K562 (cell line): ENCODE measurements around the gene FASTKD2. TPM values are rescaled to one million over a fixed set of nuclear protein-coding genes. Genes with fewer than 3 reads are reported as not detected.
A peak's percentile ranks its signal among the peaks of the same experiment; 100 is the strongest.

Source experiments
- DACH1 ChIP-seq: fragments of 450-650 bp; IDR thresholded peaks from 2 replicates; pipeline ENCODE4 v1.6.1; 2018; ENCODE audit not compliant: partially characterized antibody
- FOXP1 ChIP-seq: sonication (generic); formaldehyde crosslinking; IDR thresholded peaks from 2 replicates; pipeline ENCODE4 v1.8.0; 2022; ENCODE audit warnings: mild to moderate bottlenecking, missing genetic modification reagents
- GABPB2 ChIP-seq: fragments of 250-450 bp; sonication (Bioruptor Pico); conservative IDR thresholded peaks from 2 replicates; pipeline ENCODE4 v1.5.1; 2021; ENCODE audit warnings: mild to moderate bottlenecking
- KAT7 ChIP-seq: sonication (generic); formaldehyde crosslinking; IDR thresholded peaks from 2 replicates; pipeline ENCODE4 v1.8.0; 2022; ENCODE audit warnings: missing genetic modification reagents, mild to moderate bottlenecking, borderline replicate concordance
- MEIS2 ChIP-seq: fragments of 450-650 bp; IDR thresholded peaks from 2 replicates; pipeline ENCODE4 v1.6.1; 2014; ENCODE audit warnings: mild to moderate bottlenecking; ENCODE audit not compliant: partially characterized antibody
- RAD21 ChIP-seq, 2 experiments: fragments of 250-450 bp in 1 of 2; fragments of 450-650 bp in 1 of 2; sonication (Bioruptor Pico) in 1 of 2; formaldehyde crosslinking in 1 of 2; IDR thresholded peaks in 1 of 2; conservative IDR thresholded peaks in 1 of 2; 2 replicates each; pipeline versions ENCODE4 v1.4.0 to v1.8.0; 2020 to 2022; ENCODE audit warnings: mild to moderate bottlenecking in 2 of 2, moderate library complexity in 1 of 2
- ZNF134 ChIP-seq: fragments of 250-450 bp; sonication (Bioruptor Pico); conservative IDR thresholded peaks from 2 replicates; pipeline ENCODE4 v1.4.0; 2020
- ZNF253 ChIP-seq: fragments of 250-450 bp; sonication (Bioruptor Pico); conservative IDR thresholded peaks from 2 replicates; pipeline ENCODE4 v1.6.1; 2021; ENCODE audit warnings: mild to moderate bottlenecking
- ZNF766 ChIP-seq: fragments of 200-800 bp; sonication (Bioruptor generic); conservative IDR thresholded peaks from 2 replicates; pipeline ENCODE4 v1.6.1; 2016; ENCODE audit warnings: missing genetic modification characterization, missing compliant biosample characterization
- polyA plus RNA-seq, 8 experiments: library from polyadenylated mRNA; depleted of rRNA in 4 of 8; stranded (reverse) in 5 of 8; unstranded in 3 of 8; fragments of >200 nt; fragmentation: Nextera tagmentation in 2 of 8; fragmentation: Illumina TruSeq in 1 of 8; extraction: Ambion mirVana in 2 of 8; extraction: Trizol in 1 of 8; gene quantifications; 2 replicates each; pipeline versions ENCODE4 v1.2.1 to v1.2.3, GENCODE V29; 2011 to 2014; ENCODE audit warnings: inconsistent platforms in 1 of 8, missing spikeins in 1 of 8
- total RNA-seq, 7 experiments: library from RNA; depleted of rRNA in 6 of 7; stranded (reverse); fragments of >200 nt in 6 of 7; fragmentation: Illumina TruSeq in 2 of 7; extraction: Trizol in 2 of 7; gene quantifications; 2 replicates each; pipeline versions ENCODE4 v1.2.1 to v1.2.3, GENCODE V29; 2011 to 2021; ENCODE audit warnings: low replicate concordance in 1 of 7
- TF ChIP-seq, protein P1 (sequence below), 2 experiments: fragments of 450-650 bp; formaldehyde crosslinking in 1 of 2; IDR thresholded peaks; 2 replicates each; pipeline versions ENCODE4 v1.4.0 to v1.6.1; 2014 to 2020; ENCODE audit warnings: mild to moderate bottlenecking in 2 of 2, borderline replicate concordance in 1 of 2, low read depth in 1 of 2
- TF ChIP-seq, protein P2 (sequence below): sonication (generic); formaldehyde crosslinking; IDR thresholded peaks from 2 replicates; pipeline ENCODE4 v1.8.0; 2022; ENCODE audit warnings: mild to moderate bottlenecking, missing genetic modification reagents, borderline replicate concordance
- TF ChIP-seq, protein P3 (sequence below): fragments of 250-450 bp; sonication (Bioruptor Pico); IDR thresholded peaks from 2 replicates; pipeline ENCODE4 v1.5.1; 2021; ENCODE audit warnings: mild to moderate bottlenecking

FASTKD2 gene
- total and polyA plus RNA-seq, 9 of the 15 experiments (the other 6 are each of a cell fraction or from before 2014, with no cell fraction given): 20.8 to 90.6 (median 39.1) TPM

DNA sequence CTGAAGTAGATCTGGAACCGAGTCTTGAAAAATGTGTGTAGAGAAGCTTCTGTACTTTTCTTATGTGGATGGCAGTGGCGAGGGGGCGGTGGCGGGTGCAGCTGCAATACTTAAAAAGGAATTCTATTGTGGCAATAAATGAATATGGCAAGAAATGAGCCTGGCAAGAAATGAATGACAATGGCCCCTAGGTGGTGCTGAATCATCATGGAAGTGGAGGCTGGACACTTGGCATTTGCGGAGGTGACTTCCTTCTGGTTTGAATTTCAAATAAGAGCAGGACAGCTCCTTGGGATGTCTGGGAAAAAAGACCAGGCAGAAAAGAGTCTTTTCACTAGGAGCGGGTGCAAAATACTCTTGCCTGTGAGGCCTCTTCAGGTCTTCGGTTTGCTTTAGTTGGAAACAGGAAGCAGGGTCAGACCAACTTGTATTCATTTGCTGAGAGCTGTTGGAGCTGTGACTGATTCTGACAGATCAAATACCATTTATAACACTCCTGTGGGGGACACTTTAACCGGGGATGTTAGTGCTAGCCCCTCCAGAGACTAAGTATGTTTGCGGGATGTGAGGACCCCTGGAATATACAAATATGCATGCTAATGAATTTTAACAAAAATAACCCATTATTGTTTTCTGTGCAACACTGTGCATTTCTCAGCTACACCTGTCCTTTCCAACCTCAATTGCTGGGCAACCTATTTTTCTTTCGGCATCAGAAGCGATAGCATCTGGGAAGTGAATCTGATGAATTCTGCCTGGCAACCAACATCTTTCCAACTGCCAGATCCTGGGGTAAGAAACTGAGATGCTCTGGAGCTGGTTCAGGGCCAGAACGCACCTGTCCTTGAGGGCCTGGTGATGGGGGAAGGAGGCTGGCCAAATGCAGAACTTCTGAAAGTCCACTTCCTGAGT, 35.4 kb downstream of the FASTKD2 start (continued):
- TF ChIP-seq, protein P1, sequence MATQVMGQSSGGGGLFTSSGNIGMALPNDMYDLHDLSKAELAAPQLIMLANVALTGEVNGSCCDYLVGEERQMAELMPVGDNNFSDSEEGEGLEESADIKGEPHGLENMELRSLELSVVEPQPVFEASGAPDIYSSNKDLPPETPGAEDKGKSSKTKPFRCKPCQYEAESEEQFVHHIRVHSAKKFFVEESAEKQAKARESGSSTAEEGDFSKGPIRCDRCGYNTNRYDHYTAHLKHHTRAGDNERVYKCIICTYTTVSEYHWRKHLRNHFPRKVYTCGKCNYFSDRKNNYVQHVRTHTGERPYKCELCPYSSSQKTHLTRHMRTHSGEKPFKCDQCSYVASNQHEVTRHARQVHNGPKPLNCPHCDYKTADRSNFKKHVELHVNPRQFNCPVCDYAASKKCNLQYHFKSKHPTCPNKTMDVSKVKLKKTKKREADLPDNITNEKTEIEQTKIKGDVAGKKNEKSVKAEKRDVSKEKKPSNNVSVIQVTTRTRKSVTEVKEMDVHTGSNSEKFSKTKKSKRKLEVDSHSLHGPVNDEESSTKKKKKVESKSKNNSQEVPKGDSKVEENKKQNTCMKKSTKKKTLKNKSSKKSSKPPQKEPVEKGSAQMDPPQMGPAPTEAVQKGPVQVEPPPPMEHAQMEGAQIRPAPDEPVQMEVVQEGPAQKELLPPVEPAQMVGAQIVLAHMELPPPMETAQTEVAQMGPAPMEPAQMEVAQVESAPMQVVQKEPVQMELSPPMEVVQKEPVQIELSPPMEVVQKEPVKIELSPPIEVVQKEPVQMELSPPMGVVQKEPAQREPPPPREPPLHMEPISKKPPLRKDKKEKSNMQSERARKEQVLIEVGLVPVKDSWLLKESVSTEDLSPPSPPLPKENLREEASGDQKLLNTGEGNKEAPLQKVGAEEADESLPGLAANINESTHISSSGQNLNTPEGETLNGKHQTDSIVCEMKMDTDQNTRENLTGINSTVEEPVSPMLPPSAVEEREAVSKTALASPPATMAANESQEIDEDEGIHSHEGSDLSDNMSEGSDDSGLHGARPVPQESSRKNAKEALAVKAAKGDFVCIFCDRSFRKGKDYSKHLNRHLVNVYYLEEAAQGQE (IDR thresholded peaks at IDR 0.05; ENCODE audit: borderline replicate concordance): peak; percentile 48; the same call in 1 of the 2 replicates
- TF ChIP-seq, protein P1 (CRISPR knock-in tag; IDR thresholded peaks at IDR 0.05; ENCODE audit: low read depth): no peak
- no peak for TF ChIP-seq DACH1
- TF ChIP-seq, protein P2, sequence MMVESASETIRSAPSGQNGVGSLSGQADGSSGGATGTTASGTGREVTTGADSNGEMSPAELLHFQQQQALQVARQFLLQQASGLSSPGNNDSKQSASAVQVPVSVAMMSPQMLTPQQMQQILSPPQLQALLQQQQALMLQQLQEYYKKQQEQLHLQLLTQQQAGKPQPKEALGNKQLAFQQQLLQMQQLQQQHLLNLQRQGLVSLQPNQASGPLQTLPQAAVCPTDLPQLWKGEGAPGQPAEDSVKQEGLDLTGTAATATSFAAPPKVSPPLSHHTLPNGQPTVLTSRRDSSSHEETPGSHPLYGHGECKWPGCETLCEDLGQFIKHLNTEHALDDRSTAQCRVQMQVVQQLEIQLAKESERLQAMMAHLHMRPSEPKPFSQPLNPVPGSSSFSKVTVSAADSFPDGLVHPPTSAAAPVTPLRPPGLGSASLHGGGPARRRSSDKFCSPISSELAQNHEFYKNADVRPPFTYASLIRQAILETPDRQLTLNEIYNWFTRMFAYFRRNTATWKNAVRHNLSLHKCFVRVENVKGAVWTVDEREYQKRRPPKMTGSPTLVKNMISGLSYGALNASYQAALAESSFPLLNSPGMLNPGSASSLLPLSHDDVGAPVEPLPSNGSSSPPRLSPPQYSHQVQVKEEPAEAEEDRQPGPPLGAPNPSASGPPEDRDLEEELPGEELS (CRISPR knock-in tag): no peak
- TF ChIP-seq RAD21 (CRISPR knock-in tag; conservative IDR thresholded peaks at IDR 0.05 in 1 of 2, IDR thresholded peaks at IDR 0.05 in 1 of 2): peak; percentile 66 to 67
- no peak for TF ChIP-seq FOXP1
- no peak for TF ChIP-seq KAT7 (CRISPR knock-in tag)
- no peak for TF ChIP-seq ZNF253
- no peak for TF ChIP-seq ZNF766 (CRISPR knock-in tag)
- TF ChIP-seq GABPB2 (CRISPR knock-in tag): no peak
- no peak for TF ChIP-seq MEIS2
- TF ChIP-seq ZNF134 (CRISPR knock-in tag): no peak
- TF ChIP-seq, protein P3, sequence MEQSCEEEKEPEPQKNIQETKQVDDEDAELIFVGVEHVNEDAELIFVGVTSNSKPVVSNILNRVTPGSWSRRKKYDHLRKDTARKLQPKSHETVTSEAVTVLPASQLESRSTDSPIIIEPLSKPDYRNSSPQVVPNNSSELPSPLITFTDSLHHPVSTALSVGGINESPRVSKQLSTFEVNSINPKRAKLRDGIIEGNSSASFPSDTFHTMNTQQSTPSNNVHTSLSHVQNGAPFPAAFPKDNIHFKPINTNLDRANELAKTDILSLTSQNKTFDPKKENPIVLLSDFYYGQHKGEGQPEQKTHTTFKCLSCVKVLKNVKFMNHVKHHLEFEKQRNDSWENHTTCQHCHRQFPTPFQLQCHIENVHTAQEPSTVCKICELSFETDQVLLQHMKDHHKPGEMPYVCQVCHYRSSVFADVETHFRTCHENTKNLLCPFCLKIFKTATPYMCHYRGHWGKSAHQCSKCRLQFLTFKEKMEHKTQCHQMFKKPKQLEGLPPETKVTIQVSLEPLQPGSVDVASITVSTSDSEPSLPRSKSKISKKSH: no peak
